Measurements from ENCODE around the gene BCL2L2. TPM values are rescaled to one million over a fixed set of nuclear protein-coding genes. Genes with fewer than 3 reads are reported as not detected.

BCL2L2 gene
- total and polyA plus RNA-seq, 9 of the 15 experiments (the other 6 are each of a cell fraction or from before 2014, with no cell fraction given) = 2.6 to 32.5 (median 14.7) TPM

DNA sequence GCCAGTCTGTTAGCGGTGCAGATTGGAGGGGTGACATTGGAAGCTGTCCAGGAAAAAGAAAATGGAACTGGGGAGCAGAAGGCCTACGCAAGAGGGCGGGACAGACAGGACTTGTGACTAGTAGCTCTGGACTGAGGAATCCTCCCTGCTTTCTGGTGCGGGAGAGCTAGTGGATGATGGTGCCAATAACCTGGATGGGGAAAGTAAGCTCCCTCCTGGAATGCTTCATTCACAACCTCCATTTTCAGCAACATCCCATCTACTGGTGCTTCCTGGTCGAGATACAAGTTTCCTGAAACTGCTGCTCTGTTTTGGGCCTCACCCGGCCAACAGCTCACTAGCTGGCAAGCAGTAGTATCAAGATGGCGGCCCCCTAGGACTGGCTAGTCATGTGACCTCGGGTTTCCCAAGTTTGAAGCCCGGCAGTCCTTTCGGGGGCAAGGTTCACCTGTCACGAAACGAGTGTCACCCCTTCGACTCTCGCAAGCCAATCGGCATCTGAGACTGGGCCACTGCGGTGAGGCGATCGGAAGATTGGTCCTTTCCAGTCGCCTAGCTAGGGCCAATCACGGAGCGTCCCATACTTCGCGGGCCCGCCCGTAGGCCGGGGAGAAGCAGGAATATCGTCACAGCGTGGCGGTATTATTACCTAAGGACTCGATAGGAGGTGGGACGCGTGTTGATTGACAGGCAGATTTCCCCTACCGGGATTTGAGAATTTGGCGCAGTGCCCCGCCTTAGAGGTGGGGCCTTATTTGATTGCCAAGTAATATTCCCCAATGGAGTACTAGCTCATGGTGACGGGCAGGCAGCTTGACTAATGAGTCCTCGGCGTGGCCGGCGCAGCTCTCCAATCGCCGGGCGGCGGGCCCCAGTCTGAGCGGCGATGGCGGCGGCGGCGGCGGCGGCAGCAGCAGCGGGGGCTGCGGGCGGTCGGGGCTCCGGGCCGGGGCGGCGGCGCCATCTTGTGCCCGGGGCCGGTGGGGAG lies 14.2 kb downstream of the BCL2L2 start, which contains the start of gene PABPN1 (continued):
- TF ChIP-seq NR2C1 (IDR thresholded peaks at IDR 0.05) (peak; percentile 95), NR2C1 (tag; IDR thresholded peaks at IDR 0.05) (peak; percentile 97), E2F4 (CRISPR knock-in tag; IDR thresholded peaks at IDR 0.05; ENCODE audit: low read depth) (0 out of 2 replicates have a peak, but pooled peaks have one; percentile 78), ZNF395 (CRISPR knock-in tag; IDR thresholded peaks at IDR 0.05) (peak; percentile 85), JUN (IDR thresholded peaks at IDR 0.05; ENCODE audit: borderline replicate concordance, low read depth, low read length) (no peak), JUN (CRISPR knock-in tag; IDR thresholded peaks at IDR 0.05; ENCODE audit: borderline replicate concordance) (no peak; the same call in 1 of the 2 replicates), MXI1 (IDR thresholded peaks at IDR 0.05; ENCODE audit: low read depth, low read length) (no peak), JUNB (CRISPR knock-in tag; conservative IDR thresholded peaks at IDR 0.05) (no peak; the same call in 1 of the 2 replicates), SOX6 (IDR thresholded peaks at IDR 0.05) (peak; percentile 16; the same call in 1 of the 2 replicates), EZH2 (IDR thresholded peaks at IDR 0.05; ENCODE audit: borderline replicate concordance, low read depth, low read length) (no peak), RHOXF2B (CRISPR knock-in tag; conservative IDR thresholded peaks at IDR 0.05) (peak; percentile 44; the same call in 1 of the 2 replicates), ZNF398 (CRISPR knock-in tag; IDR thresholded peaks at IDR 0.05) (no peak), SLC30A9 (CRISPR knock-in tag; IDR thresholded peaks at IDR 0.05) (no peak), XRCC4 (IDR thresholded peaks at IDR 0.05; ENCODE audit: extremely low read depth, insufficient read depth, insufficient read length) (no peak), HDAC1 (IDR thresholded peaks at IDR 0.05) (peak in 1 of 2 experiments; percentile 55; a peak in 2 of 4 replicates), CCNT2 (IDR thresholded peaks at IDR 0.05; ENCODE audit: borderline replicate concordance, extremely low read depth, insufficient read length, low read depth, low read length) (peak; percentile 69)
- TF ChIP-seq, protein P1, sequence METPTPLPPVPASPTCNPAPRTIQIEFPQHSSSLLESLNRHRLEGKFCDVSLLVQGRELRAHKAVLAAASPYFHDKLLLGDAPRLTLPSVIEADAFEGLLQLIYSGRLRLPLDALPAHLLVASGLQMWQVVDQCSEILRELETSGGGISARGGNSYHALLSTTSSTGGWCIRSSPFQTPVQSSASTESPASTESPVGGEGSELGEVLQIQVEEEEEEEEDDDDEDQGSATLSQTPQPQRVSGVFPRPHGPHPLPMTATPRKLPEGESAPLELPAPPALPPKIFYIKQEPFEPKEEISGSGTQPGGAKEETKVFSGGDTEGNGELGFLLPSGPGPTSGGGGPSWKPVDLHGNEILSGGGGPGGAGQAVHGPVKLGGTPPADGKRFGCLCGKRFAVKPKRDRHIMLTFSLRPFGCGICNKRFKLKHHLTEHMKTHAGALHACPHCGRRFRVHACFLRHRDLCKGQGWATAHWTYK (CRISPR knock-in tag; IDR thresholded peaks at IDR 0.05) = peak; percentile 41; the same call in 1 of the 2 replicates
- TF ChIP-seq, protein P2, sequence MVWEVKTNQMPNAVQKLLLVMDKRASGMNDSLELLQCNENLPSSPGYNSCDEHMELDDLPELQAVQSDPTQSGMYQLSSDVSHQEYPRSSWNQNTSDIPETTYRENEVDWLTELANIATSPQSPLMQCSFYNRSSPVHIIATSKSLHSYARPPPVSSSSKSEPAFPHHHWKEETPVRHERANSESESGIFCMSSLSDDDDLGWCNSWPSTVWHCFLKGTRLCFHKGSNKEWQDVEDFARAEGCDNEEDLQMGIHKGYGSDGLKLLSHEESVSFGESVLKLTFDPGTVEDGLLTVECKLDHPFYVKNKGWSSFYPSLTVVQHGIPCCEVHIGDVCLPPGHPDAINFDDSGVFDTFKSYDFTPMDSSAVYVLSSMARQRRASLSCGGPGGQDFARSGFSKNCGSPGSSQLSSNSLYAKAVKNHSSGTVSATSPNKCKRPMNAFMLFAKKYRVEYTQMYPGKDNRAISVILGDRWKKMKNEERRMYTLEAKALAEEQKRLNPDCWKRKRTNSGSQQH (CRISPR knock-in tag; IDR thresholded peaks at IDR 0.05) = peak; percentile 7; the same call in 1 of the 2 replicates

Measured in K562 (cell line).